Keratinocyte (primary cell): ENCODE measurements around the gene SERPINB5.

ENCODE experiments used
- EZH2 ChIP-seq: IDR thresholded peaks from one replicate; pipeline ENCODE4 v1.6.1; 2012; ENCODE audit warnings: inconsistent platforms, mild to moderate bottlenecking, low read length, moderate library complexity
- TF ChIP-seq, protein P1 (sequence below), 3 experiments: IDR thresholded peaks in 1 of 3; conservative IDR thresholded peaks in 1 of 3; optimal IDR thresholded peaks in 1 of 3; 2 replicates in 2 of 3; 3 replicates in 1 of 3; pipeline versions ENCODE3 to v1.5.1; 2011; ENCODE audit warnings: low read length in 3 of 3, mild to moderate bottlenecking in 3 of 3, moderate library complexity in 2 of 3, control low read depth in 1 of 3, inconsistent platforms in 1 of 3; ENCODE audit not compliant: insufficient read depth in 2 of 3; ENCODE audit errors: extremely low read depth in 1 of 3

DNA sequence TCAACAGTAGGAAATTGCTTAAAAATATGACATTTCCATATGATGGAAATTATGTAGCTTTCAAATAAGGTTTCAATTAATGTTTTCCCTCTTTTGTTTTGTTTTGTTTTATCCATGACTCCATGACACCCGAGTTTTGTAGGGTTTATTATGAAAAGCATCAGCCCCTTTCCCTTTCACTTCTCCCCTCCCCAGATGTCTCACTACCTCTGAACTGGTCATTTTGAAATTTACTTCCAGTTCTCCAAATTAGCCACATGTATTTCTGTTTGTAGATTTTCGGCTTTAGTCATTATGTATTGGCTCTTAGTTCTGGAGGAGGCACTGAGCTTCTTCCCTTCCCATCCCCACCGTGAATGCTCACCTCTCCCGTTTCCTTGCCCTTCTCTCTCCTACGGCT lies 35.9 kb upstream of the SERPINB5 start:
- TF ChIP-seq, protein P1, sequence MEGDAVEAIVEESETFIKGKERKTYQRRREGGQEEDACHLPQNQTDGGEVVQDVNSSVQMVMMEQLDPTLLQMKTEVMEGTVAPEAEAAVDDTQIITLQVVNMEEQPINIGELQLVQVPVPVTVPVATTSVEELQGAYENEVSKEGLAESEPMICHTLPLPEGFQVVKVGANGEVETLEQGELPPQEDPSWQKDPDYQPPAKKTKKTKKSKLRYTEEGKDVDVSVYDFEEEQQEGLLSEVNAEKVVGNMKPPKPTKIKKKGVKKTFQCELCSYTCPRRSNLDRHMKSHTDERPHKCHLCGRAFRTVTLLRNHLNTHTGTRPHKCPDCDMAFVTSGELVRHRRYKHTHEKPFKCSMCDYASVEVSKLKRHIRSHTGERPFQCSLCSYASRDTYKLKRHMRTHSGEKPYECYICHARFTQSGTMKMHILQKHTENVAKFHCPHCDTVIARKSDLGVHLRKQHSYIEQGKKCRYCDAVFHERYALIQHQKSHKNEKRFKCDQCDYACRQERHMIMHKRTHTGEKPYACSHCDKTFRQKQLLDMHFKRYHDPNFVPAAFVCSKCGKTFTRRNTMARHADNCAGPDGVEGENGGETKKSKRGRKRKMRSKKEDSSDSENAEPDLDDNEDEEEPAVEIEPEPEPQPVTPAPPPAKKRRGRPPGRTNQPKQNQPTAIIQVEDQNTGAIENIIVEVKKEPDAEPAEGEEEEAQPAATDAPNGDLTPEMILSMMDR (optimal IDR thresholded peaks at IDR 0.05 in 1 of 3, IDR thresholded peaks at IDR 0.05 in 1 of 3, conservative IDR thresholded peaks at IDR 0.05 in 1 of 3; ENCODE audit: extremely low read depth in 1 of 3, insufficient read depth in 2 of 3, low read length in 3 of 3) = no peak
- TF ChIP-seq EZH2 = no peak
